Measurements from ENCODE around the gene SEC23IP. TPM values are rescaled to one million over a fixed set of nuclear protein-coding genes. Genes with fewer than 3 reads are reported as not detected.

Gene SEC23IP
- total RNA-seq, 1 experiment from 2014 or later: 116 TPM

GRCh38 chr10:119969609-119970008 lies 77.1 kb downstream of the SEC23IP start:
- ChIA-PET POLR2A (no interaction called here), CTCF (no interaction called here)
- H3K27me3 ChIP-seq (replicated peaks; ENCODE audit: control insufficient read depth, insufficient read depth, low read length): no peaks in the 10 kb centered on the region
- no peaks in the 10 kb centered on the region for H3K27me3 Mint-ChIP-seq (ENCODE audit: insufficient read depth, unreplicated experiment)
- H3K9me3 Mint-ChIP-seq (ENCODE audit: unreplicated experiment): peaks cover 24% of the 10 kb centered on the region
- no peaks in the 10 kb centered on the region for H3K4me1 Mint-ChIP-seq (ENCODE audit: low read depth, unreplicated experiment)
- no peaks in the 10 kb centered on the region for H3K36me3 Mint-ChIP-seq (ENCODE audit: insufficient read depth, unreplicated experiment)
- no TSS peak for BruUV-seq (replicated peaks)
- H3K4me1 ChIP-seq: no peaks in the 10 kb centered on the region
- H3K4me3 Mint-ChIP-seq (ENCODE audit: unreplicated experiment): no peak overlapping the region
- H3K9me3 ChIP-seq: peaks cover 23% of the 10 kb centered on the region
- no peak overlapping the region for H3K4me3 ChIP-seq (ENCODE audit: low read depth, low read length)
- intact Hi-C loops (cut with micrococcal nuclease; ENCODE audit: unreplicated experiment): no loop called here
- TF ChIP-seq CTCF (IDR thresholded peaks at IDR 0.05; ENCODE audit: insufficient read depth in 1 of 2, low read depth in 1 of 2, low read length in 1 of 2, severe bottlenecking in 1 of 2, unreplicated experiment in 1 of 2): no peak
- DNase-seq: no peak
- no peak overlapping the region for H3K27ac Mint-ChIP-seq (ENCODE audit: unreplicated experiment)
- H3K36me3 ChIP-seq (ENCODE audit: control insufficient read depth, insufficient read depth, low read length): no peaks in the 10 kb centered on the region

GRCh38 chr10:119970107-119970506 lies 77.6 kb downstream of the SEC23IP start:
- Histone ChIP-seq H3K4me3 (ENCODE audit: low read depth, low read length) (no peak overlapping the region), H3K4me1 (no peaks in the 10 kb centered on the region), H3K36me3 (ENCODE audit: control insufficient read depth, insufficient read depth, low read length) (no peaks in the 10 kb centered on the region), H3K9me3 (peaks cover 23% of the 10 kb centered on the region), H3K27me3 (replicated peaks; ENCODE audit: control insufficient read depth, insufficient read depth, low read length) (no peaks in the 10 kb centered on the region)
- TF ChIP-seq CTCF (IDR thresholded peaks at IDR 0.05; ENCODE audit: insufficient read depth in 1 of 2, low read depth in 1 of 2, low read length in 1 of 2, severe bottlenecking in 1 of 2, unreplicated experiment in 1 of 2): no peak
- H3K4me1 Mint-ChIP-seq (ENCODE audit: low read depth, unreplicated experiment): no peaks in the 10 kb centered on the region
- POLR2A ChIA-PET: no interaction called here
- H3K27me3 Mint-ChIP-seq (ENCODE audit: insufficient read depth, unreplicated experiment): no peaks in the 10 kb centered on the region
- DNase-seq: no peak
- intact Hi-C loops (cut with micrococcal nuclease; ENCODE audit: unreplicated experiment): no loop called here
- no peak overlapping the region for H3K4me3 Mint-ChIP-seq (ENCODE audit: unreplicated experiment)
- no TSS peak for BruUV-seq (replicated peaks)
- no peaks in the 10 kb centered on the region for H3K36me3 Mint-ChIP-seq (ENCODE audit: insufficient read depth, unreplicated experiment)
- peaks cover 24% of the 10 kb centered on the region for H3K9me3 Mint-ChIP-seq (ENCODE audit: unreplicated experiment)
- CTCF ChIA-PET: no interaction called here
- H3K27ac Mint-ChIP-seq (ENCODE audit: unreplicated experiment): no peak overlapping the region

GRCh38 chr10:119970963-119971362 lies 78.4 kb downstream of the SEC23IP start:
- no peaks in the 10 kb centered on the region for H3K4me1 ChIP-seq
- Mint-ChIP-seq H3K9me3 (ENCODE audit: unreplicated experiment) (peaks cover 23% of the 10 kb centered on the region), H3K4me3 (ENCODE audit: unreplicated experiment) (no peak overlapping the region), H3K36me3 (ENCODE audit: insufficient read depth, unreplicated experiment) (no peaks in the 10 kb centered on the region), H3K27me3 (ENCODE audit: insufficient read depth, unreplicated experiment) (no peaks in the 10 kb centered on the region), H3K4me1 (ENCODE audit: low read depth, unreplicated experiment) (no peaks in the 10 kb centered on the region), H3K27ac (ENCODE audit: unreplicated experiment) (no peak overlapping the region)
- H3K4me3 ChIP-seq (ENCODE audit: low read depth, low read length): no peak overlapping the region
- no peak for TF ChIP-seq CTCF (IDR thresholded peaks at IDR 0.05; ENCODE audit: insufficient read depth in 1 of 2, low read depth in 1 of 2, low read length in 1 of 2, severe bottlenecking in 1 of 2, unreplicated experiment in 1 of 2)
- no peaks in the 10 kb centered on the region for H3K36me3 ChIP-seq (ENCODE audit: control insufficient read depth, insufficient read depth, low read length)
- DNase-seq: no peak
- no peaks in the 10 kb centered on the region for H3K27me3 ChIP-seq (replicated peaks; ENCODE audit: control insufficient read depth, insufficient read depth, low read length)
- BruUV-seq (replicated peaks): no TSS peak
- intact Hi-C loops (cut with micrococcal nuclease; ENCODE audit: unreplicated experiment): no loop called here
- H3K9me3 ChIP-seq: peaks cover 19% of the 10 kb centered on the region
- ChIA-PET POLR2A (no interaction called here), CTCF (no interaction called here)
